ENCODE results near the gene EXOG. TPM values are rescaled to one million over a fixed set of nuclear protein-coding genes. Genes with fewer than 3 reads are reported as not detected.

The EXOG gene
- total RNA-seq, 4 donors from 2014 or later = 1.4 to 3.9 (median 2.3) TPM

- Histone ChIP-seq H3K4me1 (no peaks in the 10 kb centered on the region), H3K27ac (no peak overlapping the region), H3K9me3 (no peaks in the 10 kb centered on the region), H3K36me3 (no peaks in the 10 kb centered on the region), H3K4me3 (no peak overlapping the region), H3K27me3 (peaks cover 9% of the 10 kb centered on the region)
- TF ChIP-seq POLR2A (IDR thresholded peaks at IDR 0.05) (no peak), POLR2AphosphoS5 (IDR thresholded peaks at IDR 0.05) (no peak), EP300 (IDR thresholded peaks at IDR 0.05) (no peak), CTCF (IDR thresholded peaks at IDR 0.05) (no peak)
- DNase-seq (ENCODE audit: low spot score in 2 of 2) = no peak
- 96% methylated on average over 3 of the region's 3 CpGs for WGBS
Measured at GRCh38 chr3:38573111-38573510, 77.0 kb downstream of the EXOG start.

- Histone ChIP-seq H3K27me3 (peaks cover 9% of the 10 kb centered on the region), H3K4me1 (no peaks in the 10 kb centered on the region), H3K36me3 (no peaks in the 10 kb centered on the region), H3K4me3 (no peak overlapping the region), H3K27ac (no peak overlapping the region), H3K9me3 (no peaks in the 10 kb centered on the region)
- no peak for TF ChIP-seq POLR2A (IDR thresholded peaks at IDR 0.05)
- no peak for TF ChIP-seq CTCF (IDR thresholded peaks at IDR 0.05)
- TF ChIP-seq EP300 (IDR thresholded peaks at IDR 0.05) = no peak
- no peak for TF ChIP-seq POLR2AphosphoS5 (IDR thresholded peaks at IDR 0.05)
- DNase-seq (ENCODE audit: low spot score in 2 of 2) = peak in 1 of 2 donors; percentile 15
- WGBS = 37% methylated on average over 3 of the region's 3 CpGs
Measured at GRCh38 chr3:38573556-38573955, 77.4 kb downstream of the EXOG start.

GRCh38 chr3:38574411-38575278 lies 78.5 kb downstream of the EXOG start:
- DNase-seq (ENCODE audit: low spot score in 2 of 2) = peak in 1 of 2 donors; percentile 65
- H3K36me3 ChIP-seq = no peaks in the 10 kb centered on the region
- no peak overlapping the region for H3K4me3 ChIP-seq
- H3K9me3 ChIP-seq = no peaks in the 10 kb centered on the region
- no peaks in the 10 kb centered on the region for H3K4me1 ChIP-seq
- peaks cover 9% of the 10 kb centered on the region for H3K27me3 ChIP-seq
- TF ChIP-seq POLR2A (IDR thresholded peaks at IDR 0.05) = no peak
- TF ChIP-seq CTCF (IDR thresholded peaks at IDR 0.05) = no peak
- TF ChIP-seq POLR2AphosphoS5 (IDR thresholded peaks at IDR 0.05) = no peak
- TF ChIP-seq EP300 (IDR thresholded peaks at IDR 0.05) = no peak
- H3K27ac ChIP-seq = no peak overlapping the region
- 49% methylated on average over 5 of the region's 6 CpGs for WGBS

GRCh38 chr3:38575279-38575843 lies 79.2 kb downstream of the EXOG start:
- Histone ChIP-seq H3K4me3 (no peak overlapping the region), H3K9me3 (no peaks in the 10 kb centered on the region), H3K4me1 (no peaks in the 10 kb centered on the region), H3K27me3 (peaks cover 9% of the 10 kb centered on the region), H3K27ac (no peak overlapping the region), H3K36me3 (no peaks in the 10 kb centered on the region)
- no peak for TF ChIP-seq EP300 (IDR thresholded peaks at IDR 0.05)
- no peak for TF ChIP-seq POLR2A (IDR thresholded peaks at IDR 0.05)
- no peak for TF ChIP-seq CTCF (IDR thresholded peaks at IDR 0.05)
- TF ChIP-seq POLR2AphosphoS5 (IDR thresholded peaks at IDR 0.05) = no peak
- peak in 1 of 2 donors; percentile 38 for DNase-seq (ENCODE audit: low spot score in 2 of 2)
- 85% methylated on average over 12 of the region's 18 CpGs for WGBS

Other genes with a start within 250 kb of the EXOG start
- gene SLC22A13, start 230.5 kb upstream of the EXOG start, total RNA-seq = 1 to 10 TPM in 1 of 4 donors, under 1 TPM in 1, not detected in 2; 0.21 to 1.3 TPM
- gene SLC22A14, start 214.0 kb upstream of the EXOG start, total RNA-seq = under 1 TPM in 1 of 4 donors, not detected in 3; 0.64 TPM
- 1 to 10 TPM in 3 of 4 donors, under 1 TPM in 1; 0.76 to 3.4 (median 1.6) TPM for gene XYLB, start 149.6 kb upstream of the EXOG start, total RNA-seq
- 1 to 10 TPM; 1.1 to 8.9 (median 3.1) TPM for gene ACVR2B, start 42.5 kb upstream of the EXOG start, total RNA-seq
- 1 to 10 TPM in 2 of 4 donors, under 1 TPM in 1, not detected in 1; 0.15 to 1.1 (median 1.0) TPM for gene SCN5A, start 153.3 kb downstream of the EXOG start, total RNA-seq

All from suprapubic skin (tissue), 4 donors.